CD4-positive, alpha-beta T cell (primary cell): ENCODE data around the gene CRYBG1. TPM values are rescaled to one million over a fixed set of nuclear protein-coding genes. Genes with fewer than 3 reads are reported as not detected.
A peak's percentile ranks its signal among the peaks of the same experiment; 100 is the strongest.

Experiments
- ATAC-seq: fragments of 200-7000 bp; cut with Tn5 transposase; one replicate; pipeline ENCODE4 v1.10.0; 2022; ENCODE audit warnings: mild to moderate bottlenecking; ENCODE audit not compliant: poor library complexity
- CTCF ChIA-PET: fragments of 350-600 bp; sonication (Branson Sonifier 250); formaldehyde crosslinking; loops from one replicate; lab custom pipeline; 2021; ENCODE audit warnings: antibody characterized with exemption, inconsistent platforms; lab: Charles Lee
- POLR2A ChIA-PET: fragments of 350-600 bp; sonication (Branson Sonifier 250); formaldehyde crosslinking; loops from one replicate; lab custom pipeline; 2021; ENCODE audit warnings: antibody characterized with exemption, inconsistent platforms; lab: Charles Lee
- DNase-seq, 14 experiments: peaks; one replicate each; pipeline ENCODE4 v3.0.0-alpha.2; 2013 to 2020; ENCODE audit warnings: mixed read lengths in 2 of 14
- H3K27ac ChIP-seq, 2 donors: one replicate each; pipeline versions ENCODE4 v1.5.1 to v1.7.0; 2013; ENCODE audit warnings: low read length in 2 of 2, low read depth in 1 of 2, mild to moderate bottlenecking in 1 of 2
- H3K27me3 ChIP-seq, 2 experiments: 1 replicate in 1 of 2; 2 replicates in 1 of 2; pipeline versions ENCODE4 v1.6.1 to v1.7.0; 2013; ENCODE audit warnings: low read length in 2 of 2, control low read depth in 1 of 2, mild to moderate bottlenecking in 1 of 2, moderate library complexity in 1 of 2; ENCODE audit not compliant: insufficient read depth in 2 of 2, control insufficient read depth in 1 of 2
- H3K36me3 ChIP-seq: one replicate; pipeline ENCODE4 v1.6.1; 2013; ENCODE audit warnings: low read length, control low read depth; ENCODE audit not compliant: insufficient read depth
- H3K4me1 ChIP-seq: one replicate; pipeline ENCODE4 v1.6.1; 2013; ENCODE audit warnings: low read length, control low read depth; ENCODE audit not compliant: insufficient read depth
- H3K4me3 ChIP-seq: one replicate; pipeline ENCODE4 v1.5.1; 2013; ENCODE audit warnings: mild to moderate bottlenecking, low read length, moderate library complexity
- H3K9me3 ChIP-seq, 2 experiments: 1 replicate in 1 of 2; 2 replicates in 1 of 2; pipeline versions ENCODE4 v1.6.1 to v1.7.0; 2013; ENCODE audit warnings: low read length in 2 of 2, mild to moderate bottlenecking in 2 of 2, control low read depth in 1 of 2, moderate library complexity in 1 of 2; ENCODE audit not compliant: control insufficient read depth in 1 of 2, insufficient read depth in 1 of 2
- H3K27ac Mint-ChIP-seq: one replicate; pipeline ENCODE4 v1.8.0; 2020; ENCODE audit warnings: mixed read lengths
- H3K27me3 Mint-ChIP-seq: one replicate; pipeline ENCODE4 v1.8.0; 2021; ENCODE audit warnings: mixed read lengths
- H3K36me3 Mint-ChIP-seq: one replicate; pipeline ENCODE4 v1.8.0; 2021; ENCODE audit warnings: low read depth, mixed read lengths
- H3K4me1 Mint-ChIP-seq: one replicate; pipeline ENCODE4 v1.8.0; 2021; ENCODE audit warnings: low read depth, mixed read lengths
- H3K4me3 Mint-ChIP-seq: one replicate; pipeline ENCODE4 v1.8.0; 2020; ENCODE audit warnings: mild to moderate bottlenecking, mixed read lengths
- H3K9me3 Mint-ChIP-seq: one replicate; pipeline ENCODE4 v1.8.0; 2020; ENCODE audit warnings: mixed read lengths
- intact Hi-C, 2 experiments: fragments of 100-400 bp; cut with DNase I in 1 of 2; cut with micrococcal nuclease in 1 of 2; formaldehyde crosslinking; loops; one replicate each; pipeline versions ENCODE4 v1.15.1 to v1.9.0; 2023 to 2025; cut with DNase I, micrococcal nuclease
- total RNA-seq, 174 experiments: library from RNA in 2 of 174; stranded (reverse) in 2 of 174; gene quantifications; one replicate each; pipeline ENCODE4 v1.2.3 and lab custom pipeline; 2021 to 2026
- TF ChIP-seq, protein P1 (sequence below): fragments of 200-600 bp; IDR thresholded peaks from one replicate; pipeline ENCODE4 v1.8.0; 2022; ENCODE audit warnings: antibody characterized with exemption, mild to moderate bottlenecking

Gene CRYBG1
- total RNA-seq, 2 experiments from 2014 or later: 58.5 to 59.4 TPM

DNA sequence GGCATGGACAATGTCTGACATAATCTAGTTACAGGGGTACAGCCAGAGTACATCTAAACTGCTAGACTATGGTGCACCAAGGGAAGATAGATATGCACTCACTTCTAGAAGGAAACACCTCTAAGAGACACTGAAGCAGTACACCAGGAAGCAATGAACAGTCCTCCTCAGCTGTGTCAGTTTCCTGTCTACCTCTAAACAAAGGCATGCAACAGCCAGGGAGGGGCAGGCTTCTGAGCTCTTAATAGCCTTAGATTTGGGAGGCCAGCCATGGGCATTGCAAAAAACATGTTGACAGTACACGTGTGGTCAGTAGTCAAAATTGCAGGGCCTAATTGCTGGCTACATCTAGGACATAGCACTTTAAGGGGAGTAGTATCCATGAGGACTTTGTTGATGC lies 21.4 kb downstream of the CRYBG1 start:
- no peaks in the 10 kb centered on the region for H3K9me3 Mint-ChIP-seq
- Histone ChIP-seq H3K27me3 (no peaks in the 10 kb centered on the region), H3K9me3 (no peaks in the 10 kb centered on the region), H3K36me3 (no peaks in the 10 kb centered on the region), H3K4me3 (no peak overlapping the region), H3K4me1 (no peaks in the 10 kb centered on the region), H3K27ac (no peak overlapping the region)
- ChIA-PET CTCF (no interaction called here), POLR2A (no interaction called here)
- no peaks in the 10 kb centered on the region for H3K36me3 Mint-ChIP-seq
- peak in 2 of 14 experiments; percentile 6 to 8 for DNase-seq
- no peak overlapping the region for H3K27ac Mint-ChIP-seq
- TF ChIP-seq, protein P1, sequence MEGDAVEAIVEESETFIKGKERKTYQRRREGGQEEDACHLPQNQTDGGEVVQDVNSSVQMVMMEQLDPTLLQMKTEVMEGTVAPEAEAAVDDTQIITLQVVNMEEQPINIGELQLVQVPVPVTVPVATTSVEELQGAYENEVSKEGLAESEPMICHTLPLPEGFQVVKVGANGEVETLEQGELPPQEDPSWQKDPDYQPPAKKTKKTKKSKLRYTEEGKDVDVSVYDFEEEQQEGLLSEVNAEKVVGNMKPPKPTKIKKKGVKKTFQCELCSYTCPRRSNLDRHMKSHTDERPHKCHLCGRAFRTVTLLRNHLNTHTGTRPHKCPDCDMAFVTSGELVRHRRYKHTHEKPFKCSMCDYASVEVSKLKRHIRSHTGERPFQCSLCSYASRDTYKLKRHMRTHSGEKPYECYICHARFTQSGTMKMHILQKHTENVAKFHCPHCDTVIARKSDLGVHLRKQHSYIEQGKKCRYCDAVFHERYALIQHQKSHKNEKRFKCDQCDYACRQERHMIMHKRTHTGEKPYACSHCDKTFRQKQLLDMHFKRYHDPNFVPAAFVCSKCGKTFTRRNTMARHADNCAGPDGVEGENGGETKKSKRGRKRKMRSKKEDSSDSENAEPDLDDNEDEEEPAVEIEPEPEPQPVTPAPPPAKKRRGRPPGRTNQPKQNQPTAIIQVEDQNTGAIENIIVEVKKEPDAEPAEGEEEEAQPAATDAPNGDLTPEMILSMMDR: no peak
- H3K4me3 Mint-ChIP-seq: no peak overlapping the region
- H3K4me1 Mint-ChIP-seq: no peaks in the 10 kb centered on the region
- H3K27me3 Mint-ChIP-seq: peaks cover 5% of the 10 kb centered on the region
- intact Hi-C loops: no loop called here
- no peak for ATAC-seq

DNA sequence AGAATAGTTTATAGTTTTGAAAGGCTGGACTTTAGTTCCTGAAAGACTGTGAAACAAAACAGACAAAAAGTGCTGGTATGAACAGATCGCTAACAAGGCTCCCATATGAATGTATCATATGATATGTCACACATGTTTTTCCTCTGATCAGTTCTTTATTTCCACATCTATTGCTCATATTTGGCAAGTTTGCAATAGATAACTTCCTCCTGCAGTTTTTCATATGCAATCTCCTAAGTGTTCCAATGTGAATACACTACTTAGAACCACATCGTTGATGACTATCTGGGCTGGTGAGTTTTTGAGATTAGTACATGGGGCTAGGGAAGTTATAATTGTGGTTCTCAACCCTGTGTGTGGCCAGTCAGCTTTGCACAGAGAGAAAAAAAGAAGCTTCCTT lies 23.1 kb downstream of the CRYBG1 start:
- no peaks in the 10 kb centered on the region for H3K9me3 ChIP-seq
- TF ChIP-seq, protein P1: no peak
- Mint-ChIP-seq H3K4me1 (no peaks in the 10 kb centered on the region), H3K27ac (no peak overlapping the region), H3K4me3 (no peak overlapping the region), H3K36me3 (no peaks in the 10 kb centered on the region), H3K27me3 (no peaks in the 10 kb centered on the region), H3K9me3 (no peaks in the 10 kb centered on the region)
- intact Hi-C loops: no loop called here
- ChIA-PET CTCF (no interaction called here), POLR2A (no interaction called here)
- no peak overlapping the region for H3K27ac ChIP-seq
- H3K36me3 ChIP-seq: no peaks in the 10 kb centered on the region
- ATAC-seq: no peak
- H3K4me3 ChIP-seq: no peak overlapping the region
- no peak for DNase-seq
- H3K27me3 ChIP-seq: no peaks in the 10 kb centered on the region
- no peaks in the 10 kb centered on the region for H3K4me1 ChIP-seq

DNA sequence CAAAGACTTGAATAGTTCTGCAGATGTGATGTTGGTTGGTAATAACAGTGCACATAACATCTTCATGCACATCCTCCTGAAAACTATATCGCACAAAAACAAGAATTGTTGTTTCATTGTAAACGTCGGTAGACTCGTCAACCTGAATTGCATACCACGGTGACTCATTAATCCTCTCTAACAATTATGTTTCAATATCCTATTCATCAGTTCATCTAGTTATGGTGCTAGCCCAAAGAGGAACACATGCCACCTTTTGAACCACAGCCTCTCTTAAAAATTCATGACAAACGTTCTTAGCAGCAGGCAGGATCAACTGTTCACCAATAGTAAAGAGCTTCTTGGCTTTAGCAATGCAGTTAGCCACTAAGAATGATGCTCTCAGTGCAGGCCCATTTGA lies 25.0 kb downstream of the CRYBG1 start:
- ATAC-seq: no peak

More for the DNA sequence above, 25.0 kb downstream of the CRYBG1 start:
- ChIA-PET CTCF (no interaction called here), POLR2A (no interaction called here)
- H3K9me3 Mint-ChIP-seq: no peaks in the 10 kb centered on the region
- Histone ChIP-seq H3K27me3 (no peaks in the 10 kb centered on the region), H3K4me3 (no peak overlapping the region), H3K4me1 (no peaks in the 10 kb centered on the region), H3K9me3 (no peaks in the 10 kb centered on the region), H3K27ac (no peak overlapping the region), H3K36me3 (no peaks in the 10 kb centered on the region)
- no peak overlapping the region for H3K4me3 Mint-ChIP-seq
- no peaks in the 10 kb centered on the region for H3K4me1 Mint-ChIP-seq
- H3K27me3 Mint-ChIP-seq: peaks cover 3% of the 10 kb centered on the region
- H3K27ac Mint-ChIP-seq: no peak overlapping the region
- intact Hi-C loops: no loop called here
- no peaks in the 10 kb centered on the region for H3K36me3 Mint-ChIP-seq
- no peak for DNase-seq
- TF ChIP-seq, protein P1: no peak
